K562 (cell line): ENCODE results near the gene CDC26. TPM values are rescaled to one million over a fixed set of nuclear protein-coding genes. Genes with fewer than 3 reads are reported as not detected.

Source experiments
- ATF3 ChIP-seq, 2 experiments: fragments of 450-650 bp in 1 of 2; sonication (generic) in 1 of 2; formaldehyde crosslinking in 1 of 2; IDR thresholded peaks in 1 of 2; conservative IDR thresholded peaks in 1 of 2; 2 replicates each; pipeline versions ENCODE4 v1.6.1 to v1.8.1; 2016 to 2023; ENCODE audit warnings: mild to moderate bottlenecking in 2 of 2, moderate library complexity in 2 of 2, inconsistent platforms in 1 of 2, missing genetic modification reagents in 1 of 2
- ATF4 ChIP-seq: fragments of 450-650 bp; formaldehyde crosslinking; IDR thresholded peaks from 2 replicates; pipeline ENCODE4 v1.4.0; 2022; ENCODE audit warnings: mild to moderate bottlenecking, moderate library complexity
- CEBPG ChIP-seq, 3 experiments: fragments of 200-800 bp in 1 of 3; sonication (Bioruptor generic) in 1 of 3; sonication (generic) in 1 of 3; formaldehyde crosslinking in 1 of 3; IDR thresholded peaks in 2 of 3; conservative IDR thresholded peaks in 1 of 3; 2 replicates each; pipeline versions ENCODE4 v1.6.1 to v1.8.0; 2016 to 2022; ENCODE audit warnings: missing compliant biosample characterization in 2 of 3, missing genetic modification characterization in 2 of 3, mild to moderate bottlenecking in 1 of 3, missing genetic modification reagents in 1 of 3
- CEBPZ ChIP-seq: fragments of 150-350 bp; IDR thresholded peaks from 2 replicates; pipeline ENCODE4 v1.6.1; 2014; ENCODE audit warnings: low read depth, mild to moderate bottlenecking, low read length, borderline replicate concordance
- NFE2L1 ChIP-seq: fragments of 450-650 bp; IDR thresholded peaks from 2 replicates; pipeline ENCODE4 v1.6.1; 2016; ENCODE audit warnings: missing genetic modification characterization, low read depth, mild to moderate bottlenecking, missing compliant biosample characterization, moderate library complexity, borderline replicate concordance
- PBX2 ChIP-seq, 2 experiments: IDR thresholded peaks in 1 of 2; conservative IDR thresholded peaks in 1 of 2; 2 replicates each; pipeline ENCODE4 v1.6.1; 2016; ENCODE audit warnings: low read depth in 2 of 2, mild to moderate bottlenecking in 1 of 2, missing compliant biosample characterization in 1 of 2, missing genetic modification characterization in 1 of 2, moderate library complexity in 1 of 2
- SMAD4 ChIP-seq: fragments of 250-450 bp; sonication (Bioruptor Pico); conservative IDR thresholded peaks from 2 replicates; pipeline ENCODE4 v1.8.0; 2021; ENCODE audit warnings: inconsistent platforms, mild to moderate bottlenecking, moderate library complexity
- SMARCA4 ChIP-seq: fragments of 450-650 bp; IDR thresholded peaks from 2 replicates; pipeline ENCODE4 v1.6.1; 2016
- SP1 ChIP-seq: sonication (generic); formaldehyde crosslinking; IDR thresholded peaks from 2 replicates; pipeline ENCODE4 v1.8.1; 2022; ENCODE audit warnings: mild to moderate bottlenecking, missing genetic modification reagents
- SREBF1 ChIP-seq: fragments of 150-350 bp; IDR thresholded peaks from 2 replicates; pipeline ENCODE4 v1.6.1; 2014; ENCODE audit warnings: antibody characterized with exemption, low read depth, low read length, borderline replicate concordance
- TEAD1 ChIP-seq, 2 experiments: fragments of 450-650 bp in 1 of 2; sonication (generic) in 1 of 2; formaldehyde crosslinking; IDR thresholded peaks; 2 replicates each; pipeline versions ENCODE4 v1.4.0 to v1.8.0; 2020 to 2022; ENCODE audit warnings: mild to moderate bottlenecking in 2 of 2, missing genetic modification reagents in 1 of 2
- VEZF1 ChIP-seq: fragments of 200-800 bp; sonication (Bioruptor generic); IDR thresholded peaks from 2 replicates; pipeline ENCODE4 v1.6.1; 2017; ENCODE audit warnings: missing genetic modification characterization, missing compliant biosample characterization
- ZNF3 ChIP-seq: fragments of 250-450 bp; sonication (Bioruptor Pico); IDR thresholded peaks from 2 replicates; pipeline ENCODE4 v1.5.0; 2021; ENCODE audit warnings: mild to moderate bottlenecking, moderate library complexity
- ZNF76 ChIP-seq: fragments of 250-450 bp; sonication (Bioruptor Pico); IDR thresholded peaks from 2 replicates; pipeline ENCODE4 v1.4.0; 2020; ENCODE audit warnings: mild to moderate bottlenecking, moderate library complexity, borderline replicate concordance
- polyA plus RNA-seq, 8 experiments: library from polyadenylated mRNA; depleted of rRNA in 4 of 8; stranded (reverse) in 5 of 8; unstranded in 3 of 8; fragments of >200 nt; fragmentation: Nextera tagmentation in 2 of 8; fragmentation: Illumina TruSeq in 1 of 8; extraction: Ambion mirVana in 2 of 8; extraction: Trizol in 1 of 8; gene quantifications; 2 replicates each; pipeline versions ENCODE4 v1.2.1 to v1.2.3, GENCODE V29; 2011 to 2014; ENCODE audit warnings: inconsistent platforms in 1 of 8, missing spikeins in 1 of 8
- total RNA-seq, 7 experiments: library from RNA; depleted of rRNA in 6 of 7; stranded (reverse); fragments of >200 nt in 6 of 7; fragmentation: Illumina TruSeq in 2 of 7; extraction: Trizol in 2 of 7; gene quantifications; 2 replicates each; pipeline versions ENCODE4 v1.2.1 to v1.2.3, GENCODE V29; 2011 to 2021; ENCODE audit warnings: low replicate concordance in 1 of 7
- TF ChIP-seq, protein P1 (sequence below): sonication (generic); IDR thresholded peaks from 2 replicates; pipeline ENCODE4 v1.6.1; 2016

CDC26 gene
- total and polyA plus RNA-seq, 9 of the 15 experiments (the other 6 are each of a cell fraction or from before 2014, with no cell fraction given), result 33.0 to 147 (median 60.0) TPM

DNA sequence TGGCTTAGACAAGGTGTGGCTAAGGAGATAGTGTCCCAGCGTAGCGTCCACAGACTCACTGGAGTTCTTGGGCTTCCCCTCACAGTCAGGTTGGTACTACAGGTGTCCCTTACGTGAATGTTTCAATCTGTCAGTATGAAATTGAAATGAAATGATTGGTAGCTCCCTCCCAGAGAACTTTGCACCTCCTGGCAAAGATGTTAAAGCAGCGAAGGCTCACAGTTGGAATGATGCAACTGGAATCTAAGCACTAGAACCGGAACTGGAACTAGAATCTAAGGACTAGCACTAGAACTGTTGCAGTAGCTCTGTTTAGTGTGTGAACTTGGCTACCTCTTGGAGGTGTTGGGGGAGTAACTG lies 52.9 kb downstream of the CDC26 start (continued):
- no peak for TF ChIP-seq VEZF1 (CRISPR knock-in tag)
- TF ChIP-seq PBX2 (CRISPR knock-in tag; IDR thresholded peaks at IDR 0.05; ENCODE audit: low read depth), result no peak
- TF ChIP-seq PBX2 (tag; conservative IDR thresholded peaks at IDR 0.05; ENCODE audit: low read depth), result no peak
- no peak for TF ChIP-seq TEAD1 (CRISPR knock-in tag; IDR thresholded peaks at IDR 0.05)
- TF ChIP-seq NFE2L1 (tag), result no peak
- TF ChIP-seq SMAD4 (CRISPR knock-in tag), result 0 out of 2 replicates have a peak, but pooled peaks have one; percentile 36
- TF ChIP-seq SP1 (CRISPR knock-in tag), result peak; percentile 42; the same call in 1 of the 2 replicates
- no peak for TF ChIP-seq ZNF3
- TF ChIP-seq ATF4 (CRISPR knock-in tag), result peak; percentile 84
- TF ChIP-seq CEBPG (CRISPR knock-in tag; IDR thresholded peaks at IDR 0.05), result peak; percentile 91
- peak; percentile 79 to 91 for TF ChIP-seq CEBPG (tag; conservative IDR thresholded peaks at IDR 0.05 in 1 of 2, IDR thresholded peaks at IDR 0.05 in 1 of 2)
- TF ChIP-seq CEBPZ, result no peak
- no peak for TF ChIP-seq SREBF1
- TF ChIP-seq ATF3 (IDR thresholded peaks at IDR 0.05), result peak; percentile 89
- TF ChIP-seq ATF3 (CRISPR knock-in tag; conservative IDR thresholded peaks at IDR 0.05), result no peak
- TF ChIP-seq SMARCA4, result 0 out of 2 replicates have a peak, but pooled peaks have one; percentile 3
- TF ChIP-seq ZNF76 (CRISPR knock-in tag), result no peak
- TF ChIP-seq, protein P1, sequence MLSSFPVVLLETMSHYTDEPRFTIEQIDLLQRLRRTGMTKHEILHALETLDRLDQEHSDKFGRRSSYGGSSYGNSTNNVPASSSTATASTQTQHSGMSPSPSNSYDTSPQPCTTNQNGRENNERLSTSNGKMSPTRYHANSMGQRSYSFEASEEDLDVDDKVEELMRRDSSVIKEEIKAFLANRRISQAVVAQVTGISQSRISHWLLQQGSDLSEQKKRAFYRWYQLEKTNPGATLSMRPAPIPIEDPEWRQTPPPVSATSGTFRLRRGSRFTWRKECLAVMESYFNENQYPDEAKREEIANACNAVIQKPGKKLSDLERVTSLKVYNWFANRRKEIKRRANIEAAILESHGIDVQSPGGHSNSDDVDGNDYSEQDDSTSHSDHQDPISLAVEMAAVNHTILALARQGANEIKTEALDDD, result peak; percentile 72; the same call in 1 of the 2 replicates
